ENCODE results near the gene TNMD.
"Not testable (repeated sequence)": the region's sequence is repeated elsewhere in the genome, so short reads cannot be mapped to it uniquely, and the experiment has no call there.

Gene TNMD

DNA sequence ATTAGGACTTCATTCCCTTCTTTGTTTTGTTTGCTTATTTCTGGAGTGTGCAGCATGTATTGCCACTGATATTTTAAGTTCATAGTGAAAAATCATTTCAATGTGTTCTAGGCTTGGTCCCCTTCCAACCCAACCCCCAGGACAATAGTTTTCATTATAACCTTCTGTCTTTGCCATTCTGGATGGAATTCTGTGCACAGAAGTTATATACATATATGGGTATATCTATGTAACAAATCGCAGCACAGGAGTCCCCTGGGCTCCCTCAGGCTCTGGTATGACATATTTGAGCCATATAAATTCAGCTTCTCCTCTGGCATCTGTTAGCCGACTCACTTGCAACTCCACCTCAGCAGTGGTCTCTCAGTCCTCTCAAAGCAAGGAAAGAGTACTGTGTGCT lies at the start of gene TNMD:
Gene TNMD (plus strand): TSS at position 326 of the 400 bp plus-strand sequence. CDS start 83 bp downstream, outside the sequence.
- DNase-seq: no peak

DNA sequence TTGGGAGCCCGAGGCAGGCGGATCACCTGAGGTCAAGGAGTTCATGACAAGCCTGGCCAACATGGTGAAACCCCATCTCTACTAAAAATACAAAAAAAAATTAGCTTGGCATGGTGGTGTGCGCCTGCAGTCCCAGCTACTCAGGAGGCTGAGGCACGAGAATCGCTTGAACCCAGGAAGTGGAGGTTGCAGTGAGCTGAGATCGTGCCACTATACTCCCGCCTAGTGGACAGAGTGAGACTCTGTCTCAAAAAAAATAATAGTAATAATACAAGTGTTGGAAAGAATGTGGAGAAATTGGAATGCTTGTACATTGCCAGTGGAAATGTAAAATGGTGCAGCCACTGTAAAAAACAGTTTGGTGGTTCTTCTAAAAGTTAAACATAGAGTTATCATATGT lies 19.2 kb upstream of the TNMD start:
- not testable (repeated sequence) for DNase-seq

DNA sequence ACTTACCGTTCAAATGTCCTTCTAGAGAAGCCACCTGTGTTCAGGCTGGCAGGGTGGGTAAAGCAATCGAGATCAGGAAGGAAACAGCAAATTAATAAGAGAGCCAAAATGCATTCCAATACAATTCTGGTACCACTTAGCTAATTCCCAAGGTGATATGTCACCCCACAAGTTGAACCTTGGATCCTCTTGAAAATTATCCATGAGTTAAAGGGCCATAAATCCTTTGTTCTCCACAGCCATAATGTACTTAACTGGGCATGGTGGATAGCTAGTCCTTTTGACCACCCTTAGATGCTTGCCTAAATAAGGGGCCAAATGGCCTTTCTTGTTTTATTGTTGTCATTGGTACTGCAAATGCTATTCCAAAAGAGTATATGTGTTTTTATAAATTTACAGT lies 2.0 kb downstream of the TNMD start:
- DNase-seq: no peak

DNA sequence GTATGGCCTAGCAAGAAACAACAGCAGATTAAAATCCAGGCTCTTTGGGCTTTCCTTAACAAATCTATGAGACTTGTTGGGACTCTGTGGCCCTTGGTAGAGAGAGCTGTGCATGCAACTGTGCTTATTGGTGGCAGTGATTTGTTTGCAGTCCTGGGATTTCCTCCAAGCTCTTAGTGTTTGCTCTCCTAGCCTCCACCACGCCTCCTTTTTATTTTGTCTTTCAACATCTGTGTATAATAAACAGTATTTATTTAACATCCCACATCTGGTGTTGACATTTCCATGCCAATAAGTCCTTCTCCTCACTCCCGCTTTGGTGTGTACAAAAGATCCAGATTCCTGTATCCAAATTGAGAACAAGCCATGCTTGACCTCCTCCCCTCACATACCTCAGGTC lies 3.1 kb downstream of the TNMD start:
- DNase-seq: no peak

DNA sequence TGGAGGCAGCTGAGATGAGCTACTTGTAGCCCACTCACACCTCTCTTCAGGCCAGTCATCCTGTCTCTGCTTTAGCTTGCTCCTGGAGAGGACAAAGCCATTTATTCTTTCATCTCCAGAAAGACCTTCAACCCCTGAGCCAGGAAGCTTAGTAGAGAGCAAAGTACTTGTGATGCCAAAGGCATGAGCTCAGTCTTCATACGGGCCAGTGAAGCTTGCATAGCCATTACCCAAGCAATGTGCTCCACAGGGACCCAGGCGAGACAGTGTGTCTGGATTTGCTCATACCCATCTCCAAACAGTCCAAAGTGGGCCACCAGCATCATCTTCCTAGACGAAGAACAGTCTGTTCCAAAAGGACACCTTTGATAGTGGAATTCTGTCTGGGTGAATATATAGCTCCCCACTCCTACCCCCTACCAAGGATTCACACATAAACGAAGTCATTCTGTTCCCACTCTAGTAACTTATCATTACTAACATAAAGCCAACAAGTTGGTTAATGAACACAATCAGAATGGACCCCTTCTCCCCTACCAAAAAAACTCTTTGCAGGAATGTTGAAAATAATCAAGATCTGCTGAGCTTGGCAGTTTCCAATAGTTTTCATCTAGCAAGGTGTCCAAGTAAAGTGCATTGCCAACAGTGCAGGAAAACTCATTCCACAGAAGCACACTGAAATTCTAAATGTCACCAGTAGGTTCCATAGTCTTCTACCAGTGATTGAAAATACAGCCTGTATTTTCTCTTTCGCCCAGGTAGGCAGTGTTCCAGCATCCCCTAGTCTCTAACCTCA lies 6.7 kb downstream of the TNMD start:
- no peak for DNase-seq

DNA sequence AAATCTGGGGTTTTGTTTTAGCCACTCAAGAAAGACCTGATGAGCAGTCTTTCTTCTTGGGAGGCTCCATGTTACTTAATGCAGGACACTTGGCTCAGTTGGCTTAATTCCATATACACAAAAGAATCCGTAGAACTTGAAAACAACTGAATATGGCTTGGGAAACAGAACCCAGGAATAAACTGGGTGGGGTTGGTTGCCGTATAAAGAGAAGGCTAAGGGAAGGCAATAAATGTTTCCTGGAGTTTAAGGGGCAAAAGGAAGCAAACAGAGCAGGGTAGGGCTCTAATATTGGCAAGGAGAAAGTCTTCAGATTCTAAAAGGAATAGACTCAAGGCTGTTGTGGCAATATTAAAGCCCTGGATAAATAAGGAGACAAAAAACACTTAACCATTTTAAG lies 8.4 kb downstream of the TNMD start:
- no peak for DNase-seq

DNA sequence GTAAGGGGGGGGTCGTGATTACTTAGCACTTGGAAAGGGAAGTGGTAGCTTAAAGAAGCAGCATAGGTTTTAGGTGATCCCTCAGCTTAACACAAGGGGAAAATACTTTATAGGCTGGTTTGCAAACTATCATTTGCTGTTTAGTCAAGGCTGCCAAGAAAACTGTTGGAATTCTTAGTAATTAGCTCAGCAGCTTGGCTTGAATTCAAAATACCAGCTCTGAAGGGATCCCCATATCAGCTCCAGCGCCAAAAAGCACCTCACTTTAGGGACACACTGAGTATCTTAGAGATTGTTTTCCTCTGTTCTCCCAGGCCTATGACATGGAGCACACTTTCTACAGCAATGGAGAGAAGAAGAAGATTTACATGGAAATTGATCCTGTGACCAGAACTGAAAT lies 8.8 kb downstream of the TNMD start:
- no peak for DNase-seq

DNA sequence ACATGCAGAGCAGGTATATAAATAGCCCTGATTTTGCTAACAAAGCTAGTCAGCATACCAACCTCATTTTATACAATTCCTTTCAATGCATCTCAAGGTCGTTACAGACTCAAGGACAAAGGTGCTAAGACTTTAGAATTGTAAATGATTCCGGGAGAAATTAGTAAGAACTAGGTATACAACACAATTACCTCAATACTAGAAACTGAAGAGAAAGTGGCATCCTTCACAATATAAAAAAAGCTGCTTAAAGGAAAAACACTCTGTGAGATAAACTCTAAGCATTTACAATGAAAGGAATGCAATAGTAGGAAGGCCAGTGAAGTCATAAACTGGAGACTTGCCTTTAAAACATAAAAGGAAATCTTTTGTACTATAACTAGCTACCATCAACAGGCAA lies 11.9 kb downstream of the TNMD start:
- no peak for DNase-seq

DNA sequence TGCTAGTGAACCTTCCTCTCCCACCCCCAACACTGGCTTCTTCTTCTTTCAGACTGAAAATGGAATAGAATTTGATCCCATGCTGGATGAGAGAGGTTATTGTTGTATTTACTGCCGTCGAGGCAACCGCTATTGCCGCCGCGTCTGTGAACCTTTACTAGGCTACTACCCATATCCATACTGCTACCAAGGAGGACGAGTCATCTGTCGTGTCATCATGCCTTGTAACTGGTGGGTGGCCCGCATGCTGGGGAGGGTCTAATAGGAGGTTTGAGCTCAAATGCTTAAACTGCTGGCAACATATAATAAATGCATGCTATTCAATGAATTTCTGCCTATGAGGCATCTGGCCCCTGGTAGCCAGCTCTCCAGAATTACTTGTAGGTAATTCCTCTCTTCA lies 14.7 kb downstream of the TNMD start:
- DNase-seq: no peak

DNA sequence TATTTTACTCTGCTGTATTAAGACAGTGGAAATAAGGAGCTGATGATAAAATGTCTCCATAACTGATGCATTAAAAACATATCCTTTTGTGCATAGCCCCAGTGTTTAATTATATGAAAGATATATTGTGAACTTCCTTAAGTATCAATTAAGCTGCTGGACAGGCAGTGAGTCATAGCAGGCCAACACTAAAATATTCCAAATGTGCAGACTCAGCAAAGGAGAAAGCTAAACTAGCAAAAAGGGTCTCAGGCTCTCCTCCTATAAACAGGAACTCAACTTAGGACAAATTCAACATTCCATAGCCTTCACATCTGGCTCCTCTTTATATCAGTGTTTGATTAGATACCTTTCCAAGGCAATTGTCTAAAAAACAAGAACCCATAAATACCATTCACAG lies 15.6 kb downstream of the TNMD start:
- no peak for DNase-seq

DNA sequence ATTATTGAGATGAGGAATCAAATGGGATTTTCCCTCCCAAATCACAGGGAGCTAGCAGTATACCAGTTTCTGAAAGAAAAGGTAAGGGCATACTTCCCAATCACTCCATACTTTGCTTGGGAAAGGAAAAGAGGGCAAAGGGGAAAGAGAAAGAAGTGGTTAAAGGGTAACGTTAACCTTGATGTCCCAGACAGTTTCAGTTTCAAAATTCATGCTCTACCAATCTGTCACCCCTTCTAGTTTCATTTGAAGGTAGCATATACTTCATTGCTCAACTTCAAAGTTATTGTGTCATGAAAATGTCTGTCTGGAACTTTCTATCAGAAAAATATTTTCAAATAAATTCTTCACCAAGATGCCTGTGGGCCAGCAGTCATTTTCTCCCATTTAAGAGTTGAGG lies 16.0 kb downstream of the TNMD start:
- DNase-seq: no peak

DNA sequence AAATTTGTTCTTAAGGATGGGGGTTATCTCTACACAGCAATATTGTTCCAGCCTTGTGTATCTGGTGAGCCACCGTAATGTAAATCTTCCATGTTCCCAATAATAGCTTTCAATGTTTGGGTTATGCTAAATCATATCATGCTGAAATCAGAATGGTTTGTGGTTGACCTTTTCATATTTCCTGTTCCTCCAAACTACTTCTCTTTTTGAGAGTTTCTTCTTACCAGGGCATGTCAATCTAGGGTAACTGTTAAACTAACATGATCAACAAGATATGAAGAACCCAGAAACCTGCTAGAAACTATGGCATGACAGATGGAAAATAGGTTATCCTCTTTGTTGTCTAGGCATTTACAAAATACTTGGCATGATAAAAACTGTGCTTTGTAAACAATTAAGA lies 22.0 kb downstream of the TNMD start:
- DNase-seq: peak; percentile 3 to 16

DNA sequence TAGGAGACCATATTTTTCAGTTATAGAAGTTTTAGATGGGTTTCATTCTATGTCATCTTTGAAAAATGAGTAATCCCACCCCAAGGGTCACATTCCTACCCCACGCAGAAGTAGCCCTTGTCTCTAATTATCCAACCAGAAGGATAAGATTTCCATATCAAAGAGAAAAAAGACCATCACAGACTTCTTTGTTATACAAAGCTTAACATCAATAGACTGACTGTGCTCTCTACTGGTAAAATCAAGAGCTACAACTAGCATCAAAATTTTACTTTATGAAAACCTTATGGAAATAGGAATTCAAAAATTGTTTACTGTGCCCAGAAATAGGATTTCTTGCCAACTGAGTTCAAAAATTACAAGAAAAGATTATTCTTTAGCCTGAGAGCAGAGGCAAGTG lies 24.9 kb downstream of the TNMD start:
- DNase-seq: no peak

DNA sequence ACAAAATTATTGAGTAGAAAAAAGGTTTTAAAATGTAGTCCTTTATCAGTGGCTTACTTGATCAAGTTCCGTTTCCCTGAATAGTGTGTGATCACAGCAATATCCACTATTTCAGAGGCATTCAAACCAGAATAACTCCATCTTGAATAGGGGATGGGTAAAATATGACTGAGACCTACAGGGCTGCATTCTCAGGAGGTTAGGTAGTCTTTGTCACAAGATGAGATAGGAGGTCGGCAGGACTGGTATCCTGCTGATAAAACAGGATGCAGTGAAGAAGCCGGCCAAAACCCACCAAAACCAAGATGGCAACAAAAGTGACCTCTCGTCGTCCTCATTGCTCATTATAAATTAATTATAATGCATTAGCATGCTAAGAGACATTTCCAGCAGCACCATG lies 27.2 kb downstream of the TNMD start:
- no peak for DNase-seq

DNA sequence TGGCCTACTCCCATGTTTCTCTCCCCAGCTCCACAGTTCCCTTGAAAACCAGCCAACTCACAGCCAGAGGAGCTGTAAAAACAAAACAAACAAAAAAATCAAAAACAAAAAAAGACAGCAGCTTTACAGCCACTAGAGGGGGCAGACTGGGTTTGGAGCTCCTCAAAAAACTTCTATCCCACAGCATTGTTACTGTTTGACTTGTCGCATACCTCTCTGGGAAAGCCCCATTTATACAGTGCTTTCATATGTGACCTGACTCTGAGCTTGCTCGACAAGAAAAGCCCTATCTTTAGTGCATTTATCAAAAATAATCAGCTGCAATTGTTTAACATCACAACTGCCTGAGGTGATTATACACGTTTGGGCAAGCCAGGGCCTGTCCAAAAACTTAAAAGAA lies 30.3 kb downstream of the TNMD start:
- DNase-seq: peak; percentile 2 to 21

DNA sequence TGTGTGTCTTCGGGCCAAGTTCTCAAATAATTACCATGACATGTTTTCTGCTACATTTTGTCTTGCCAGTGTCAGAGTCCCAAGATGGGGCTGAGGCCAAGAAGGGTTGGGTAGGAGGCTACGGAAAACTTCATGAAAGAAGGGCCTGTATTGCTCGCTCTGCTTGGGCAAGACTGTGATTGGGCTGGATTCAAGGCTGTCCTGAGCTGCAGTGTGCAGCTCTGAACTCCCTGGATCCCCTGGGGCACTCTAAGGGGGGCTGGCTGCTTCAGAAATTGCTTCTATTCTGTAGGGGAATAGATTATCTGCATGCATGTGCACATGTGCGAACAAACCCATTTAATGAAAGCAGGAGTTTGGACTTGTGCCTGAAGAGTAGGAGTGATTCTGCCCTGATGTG lies 38.3 kb downstream of the TNMD start:
- no peak for DNase-seq

DNA sequence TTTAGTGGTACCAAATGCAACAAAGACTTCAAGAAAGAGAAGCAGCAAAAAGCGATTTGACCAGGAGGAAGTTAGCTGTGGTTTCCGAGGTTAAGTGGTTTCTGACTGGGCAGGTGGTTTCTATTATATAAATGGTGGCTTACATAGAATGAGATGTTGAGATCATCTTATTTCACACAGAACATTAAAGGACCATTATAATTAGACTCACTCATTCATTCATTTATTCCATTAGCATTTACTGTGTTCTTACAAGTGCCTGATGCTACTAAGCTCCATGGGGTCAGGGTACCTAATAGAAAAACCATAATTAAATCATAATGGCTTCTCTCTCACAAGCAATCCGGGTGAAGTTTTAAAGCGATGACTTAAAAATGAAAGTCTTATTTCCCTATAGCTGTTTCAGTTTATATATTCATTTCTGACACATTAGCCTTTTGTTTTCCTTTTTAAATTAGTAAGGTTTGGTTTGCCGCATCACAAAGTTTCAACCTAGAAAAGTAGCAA lies 41.3 kb downstream of the TNMD start:
- DNase-seq: no peak

DNA sequence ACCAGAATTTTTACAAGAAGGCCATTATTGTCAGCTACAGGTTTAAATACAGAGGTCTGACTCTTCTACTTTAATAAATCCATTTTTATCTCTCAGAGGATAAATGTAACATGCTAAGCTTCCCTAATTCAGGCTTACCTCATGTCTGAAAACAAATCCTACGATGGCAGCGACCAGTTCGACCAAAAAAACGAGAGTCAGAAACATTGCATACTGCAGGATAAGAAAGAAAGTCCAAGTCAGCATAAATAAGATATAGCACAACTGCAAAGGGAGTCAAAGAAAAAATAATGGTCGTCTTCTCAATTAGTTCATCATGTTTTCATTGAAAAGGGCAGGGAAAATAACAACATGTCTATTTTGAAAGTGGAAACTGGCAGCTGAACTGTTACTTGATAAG lies 50.3 kb downstream of the TNMD start:
- DNase-seq: no peak

DNA sequence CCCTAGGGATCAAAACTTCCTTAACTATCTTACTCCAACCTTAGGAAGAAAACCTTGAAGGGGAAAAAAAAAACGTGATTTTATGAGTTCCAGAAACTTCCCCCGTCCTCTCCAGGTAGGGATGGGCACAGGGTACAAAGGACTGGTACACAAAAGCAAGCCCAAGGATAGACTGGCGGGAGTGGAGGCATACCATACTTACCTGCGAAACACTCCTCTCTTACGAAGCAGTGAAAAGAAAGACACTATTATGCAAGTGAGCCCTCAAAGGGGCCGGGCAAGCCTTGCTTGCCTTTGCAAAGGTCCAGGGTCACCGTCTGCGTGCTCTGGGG lies 51.2 kb downstream of the TNMD start:
- no peak for DNase-seq

DNA sequence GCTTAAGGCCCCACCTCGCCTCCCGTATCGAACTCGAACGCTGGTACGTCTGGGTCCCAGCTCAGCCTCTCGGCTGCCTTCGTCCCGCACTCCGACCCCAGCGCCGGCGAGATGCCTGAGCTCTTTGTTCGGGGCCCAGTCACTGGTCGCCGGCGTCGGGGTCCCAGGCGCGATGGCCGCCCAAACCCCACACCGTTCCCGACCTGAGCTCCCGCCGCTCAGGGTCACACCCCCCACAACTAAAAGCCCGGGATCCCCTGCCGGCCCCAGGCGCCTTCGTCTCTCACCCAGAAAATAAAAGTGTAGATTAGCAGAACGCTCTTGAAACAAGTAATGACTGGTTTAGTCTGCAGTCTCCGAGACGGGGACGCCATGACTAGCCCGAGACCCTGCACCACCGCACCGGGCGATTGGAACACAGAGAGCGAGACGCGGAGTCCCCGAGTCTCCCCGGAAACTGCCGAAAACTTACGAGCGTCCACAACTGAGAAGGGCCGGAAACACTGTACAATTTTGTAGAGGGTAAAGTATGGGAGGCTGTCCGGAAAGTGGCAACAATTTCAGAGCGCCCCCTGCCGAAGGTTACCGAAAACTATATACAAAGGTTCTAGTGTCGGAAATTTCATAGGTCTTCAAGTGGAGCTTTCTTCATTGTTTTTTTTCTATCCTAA lies 51.7 kb downstream of the TNMD start, which contains the start of gene TSPAN6:
Gene TSPAN6 (minus strand): TSS at position 486 of the 671 bp plus-strand sequence. CDS start 112 bp downstream, at position 374.
- peak; percentile 35 to 66 for DNase-seq

DNA sequence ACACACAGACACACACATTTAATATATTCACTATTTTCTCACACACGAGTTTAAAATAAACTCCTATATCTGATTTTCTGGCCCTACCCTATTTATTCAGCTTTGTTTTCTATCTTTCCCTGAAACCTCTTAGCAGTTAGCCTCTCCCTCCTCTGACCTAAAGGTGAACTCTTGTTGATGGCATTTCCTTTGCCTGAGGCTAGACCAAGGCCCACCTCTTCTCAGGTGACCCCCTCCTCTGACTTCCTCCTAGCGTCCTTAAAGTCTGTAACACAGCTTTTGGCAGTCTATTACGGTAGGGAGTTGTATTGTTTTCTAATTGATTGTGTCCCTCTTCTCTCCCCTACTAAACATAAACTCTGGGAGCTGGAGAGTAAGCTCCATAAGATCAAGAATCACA lies 57.6 kb downstream of the TNMD start:
- DNase-seq: no peak

DNA sequence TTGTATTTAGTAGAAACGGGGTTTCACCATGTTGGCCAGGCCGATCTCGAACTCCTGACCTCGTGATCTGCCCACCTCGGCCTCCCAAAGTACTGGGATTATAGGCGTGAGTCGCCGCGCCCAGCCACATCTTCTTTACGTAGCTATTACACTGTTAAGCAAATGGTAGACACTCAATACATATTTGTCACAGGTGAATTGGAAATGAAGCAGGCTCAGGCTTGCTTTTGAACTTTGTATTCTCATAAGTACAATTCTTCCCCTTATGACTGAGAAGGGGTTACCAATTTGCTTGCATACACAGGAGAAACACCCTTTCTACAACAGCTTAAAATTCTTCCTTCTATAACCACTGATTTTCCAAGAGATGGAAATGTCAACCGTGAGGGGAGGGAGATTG lies 58.5 kb downstream of the TNMD start:
- DNase-seq: no peak

DNA sequence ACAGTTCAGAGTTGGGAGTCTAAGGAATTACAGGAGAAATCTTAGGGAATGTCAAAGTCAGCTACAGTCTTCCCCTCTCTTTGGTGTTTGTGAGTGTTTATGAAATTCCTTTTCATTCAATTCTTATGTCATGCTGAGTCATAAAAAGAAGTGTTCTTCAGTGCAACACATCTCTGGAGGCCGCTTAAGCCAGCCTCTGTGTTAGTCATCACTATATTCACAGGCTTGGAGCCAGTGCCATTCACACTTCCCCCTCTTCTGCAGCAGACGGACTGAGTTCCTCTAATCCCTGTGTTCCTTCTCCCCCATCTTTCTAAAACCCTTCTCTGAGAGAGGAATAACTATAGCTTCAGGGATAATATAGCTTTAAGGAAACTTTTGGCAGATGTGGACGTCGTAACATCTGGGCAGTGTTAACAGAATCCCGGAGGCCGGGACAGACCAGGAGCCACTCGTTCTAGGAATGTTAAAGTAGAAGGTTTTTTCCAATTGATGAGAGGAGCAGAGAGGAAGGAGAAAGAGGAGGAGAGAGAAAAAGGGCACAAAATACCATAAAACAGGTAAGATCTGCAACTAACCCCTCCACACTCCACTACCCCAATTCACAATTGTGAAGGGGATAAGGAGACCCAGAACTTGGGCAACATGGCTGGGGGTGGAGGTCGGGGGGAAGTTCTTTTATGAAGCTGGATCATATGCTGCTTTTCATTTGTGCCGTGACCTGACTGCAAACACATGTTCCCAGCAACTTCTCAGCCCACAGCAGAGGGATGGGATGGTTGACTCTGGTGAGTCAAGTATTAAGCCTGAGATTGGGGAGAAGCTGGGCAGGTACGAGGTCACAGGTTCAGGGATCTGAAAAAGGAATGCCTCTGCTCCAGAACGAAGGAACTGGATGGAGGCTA lies 59.5 kb downstream of the TNMD start, which contains the start of gene SRPX2:
Gene SRPX2 (plus strand): TSS at position 244 of the 905 bp plus-strand sequence. CDS start 2,124 bp downstream, outside the sequence.
- peak; percentile 59 to 77 for DNase-seq
